ENCODE results near the gene BACH2. TPM values are rescaled to one million over a fixed set of nuclear protein-coding genes. Genes with fewer than 3 reads are reported as not detected.

The BACH2 gene
- total RNA-seq, 6 donors from 2014 or later: 3.1 to 6.8 (median 5.3) TPM

- H3K27ac ChIP-seq: no peak overlapping the region
- H3K4me1 ChIP-seq: no peaks in the 10 kb centered on the region
- WGBS, 2 donors: 55 to 58% methylated on average over 10 of the region's 10 CpGs
- TF ChIP-seq EP300 (IDR thresholded peaks at IDR 0.05): no peak
- TF ChIP-seq CTCF (IDR thresholded peaks at IDR 0.05): no peak
- no peak for TF ChIP-seq POLR2A (IDR thresholded peaks at IDR 0.05)
- no peak for TF ChIP-seq POLR2AphosphoS5 (IDR thresholded peaks at IDR 0.05)
- no peaks in the 10 kb centered on the region for H3K9me3 ChIP-seq
- ATAC-seq (ENCODE audit: low FRiP score in 2 of 2): no peak
- no peaks in the 10 kb centered on the region for H3K27me3 ChIP-seq
- DNase-seq: no peak
- H3K4me3 ChIP-seq: no peak overlapping the region
- no peaks in the 10 kb centered on the region for H3K36me3 ChIP-seq
These were observed 267.5 kb downstream of the BACH2 start for GRCh38 chr6:90028995-90029635.

- H3K9me3 ChIP-seq: no peaks in the 10 kb centered on the region
- H3K36me3 ChIP-seq: no peaks in the 10 kb centered on the region
- no peak for DNase-seq
- no peaks in the 10 kb centered on the region for H3K27me3 ChIP-seq
- no peaks in the 10 kb centered on the region for H3K4me1 ChIP-seq
- no peak overlapping the region for H3K4me3 ChIP-seq
- 84 to 89% methylated on average over 7 of the region's 7 CpGs for WGBS, 2 donors
- ATAC-seq (ENCODE audit: low FRiP score in 2 of 2): no peak
- no peak for TF ChIP-seq POLR2A (IDR thresholded peaks at IDR 0.05)
- TF ChIP-seq EP300 (IDR thresholded peaks at IDR 0.05): no peak
- TF ChIP-seq POLR2AphosphoS5 (IDR thresholded peaks at IDR 0.05): no peak
- no peak for TF ChIP-seq CTCF (IDR thresholded peaks at IDR 0.05)
- no peak overlapping the region for H3K27ac ChIP-seq
These were observed 268.4 kb downstream of the BACH2 start for GRCh38 chr6:90028066-90028778.

GRCh38 chr6:90026216-90026615 lies 270.4 kb downstream of the BACH2 start:
- ATAC-seq (ENCODE audit: low FRiP score in 2 of 2) (no peak), DNase-seq (no peak)
- Histone ChIP-seq H3K36me3 (no peaks in the 10 kb centered on the region), H3K9me3 (no peaks in the 10 kb centered on the region), H3K4me1 (no peaks in the 10 kb centered on the region), H3K27ac (no peak overlapping the region), H3K4me3 (no peak overlapping the region), H3K27me3 (no peaks in the 10 kb centered on the region)
- TF ChIP-seq EP300 (IDR thresholded peaks at IDR 0.05) (no peak), CTCF (IDR thresholded peaks at IDR 0.05) (no peak), POLR2AphosphoS5 (IDR thresholded peaks at IDR 0.05) (no peak), POLR2A (IDR thresholded peaks at IDR 0.05) (no peak)
- WGBS, 2 donors: 88 to 95% methylated on average over 1 of the region's 1 CpG

GRCh38 chr6:90025523-90026061 lies 271.1 kb downstream of the BACH2 start:
- Histone ChIP-seq H3K36me3 (no peaks in the 10 kb centered on the region), H3K4me1 (no peaks in the 10 kb centered on the region), H3K4me3 (no peak overlapping the region), H3K27me3 (no peaks in the 10 kb centered on the region), H3K9me3 (no peaks in the 10 kb centered on the region), H3K27ac (no peak overlapping the region)
- ATAC-seq (ENCODE audit: low FRiP score in 2 of 2) (peak in 1 of 2 donors; percentile 90), DNase-seq (no peak)
- TF ChIP-seq POLR2AphosphoS5 (IDR thresholded peaks at IDR 0.05) (no peak), EP300 (IDR thresholded peaks at IDR 0.05) (no peak), POLR2A (IDR thresholded peaks at IDR 0.05) (no peak), CTCF (IDR thresholded peaks at IDR 0.05) (no peak)
- WGBS, 2 donors: 82 to 85% methylated on average over 5 of the region's 5 CpGs

Data from upper lobe of left lung (tissue), 6 donors.